Nephron progenitor cell (in vitro differentiated cells): ENCODE measurements around the gene BCL2L13.

Experiments
- DNase-seq: peaks from one replicate; pipeline ENCODE4 v3.0.0; 2021
- H3K27ac Mint-ChIP-seq: 2 replicates; pipeline ENCODE4 v1.8.0; 2021; ENCODE audit warnings: mild to moderate bottlenecking, moderate library complexity, mixed read lengths
- H3K27me3 Mint-ChIP-seq: 2 replicates; pipeline ENCODE4 v1.8.0; 2021; ENCODE audit warnings: mild to moderate bottlenecking, low read depth, mixed read lengths; ENCODE audit not compliant: poor library complexity
- H3K36me3 Mint-ChIP-seq: 2 replicates; pipeline ENCODE4 v1.8.0; 2021; ENCODE audit warnings: low read depth, mixed read lengths
- H3K4me1 Mint-ChIP-seq: 2 replicates; pipeline ENCODE4 v1.8.0; 2021; ENCODE audit warnings: mixed read lengths
- H3K4me3 Mint-ChIP-seq: 2 replicates; pipeline ENCODE4 v1.8.0; 2021; ENCODE audit warnings: mild to moderate bottlenecking, moderate library complexity, mixed read lengths
- H3K9me3 Mint-ChIP-seq: 2 replicates; pipeline ENCODE4 v1.8.0; 2021; ENCODE audit warnings: mild to moderate bottlenecking, moderate library complexity, mixed read lengths
- CTCF ChIP-seq: fragments of 200-600 bp; sonication (generic); IDR thresholded peaks from 2 replicates; pipeline ENCODE4 v1.5.0; 2021; ENCODE audit warnings: antibody characterized with exemption

Gene BCL2L13

GRCh38 chr22:17638432-17639246 lies at the start of gene BCL2L13:
BCL2L13 (plus strand) TSS chr22:17638757; CDS start chr22:17655712, 16,955 bp downstream.
- Mint-ChIP-seq H3K36me3 (peaks cover 24% of the 10 kb centered on the region), H3K4me1 (peaks cover 26% of the 10 kb centered on the region), H3K9me3 (peaks cover 20% of the 10 kb centered on the region), H3K4me3 (peak within 1 kb of the TSS; percentile 95), H3K27me3 (no peaks in the 10 kb centered on the region), H3K27ac (peak within 1 kb of the TSS; percentile 99)
- no peak for TF ChIP-seq CTCF
- DNase-seq, result peak; percentile 85

GRCh38 chr22:17589810-17590375 lies 48.7 kb upstream of the BCL2L13 start:
- Mint-ChIP-seq H3K36me3 (peaks cover 40% of the 10 kb centered on the region), H3K27ac (peak overlapping the region; percentile 90), H3K9me3 (no peaks in the 10 kb centered on the region), H3K4me3 (no peak overlapping the region), H3K27me3 (no peaks in the 10 kb centered on the region), H3K4me1 (peaks cover 5% of the 10 kb centered on the region)
- TF ChIP-seq CTCF, result no peak
- DNase-seq, result no peak

GRCh38 chr22:17590586-17590985 lies 48.0 kb upstream of the BCL2L13 start:
- H3K4me1 Mint-ChIP-seq, result peaks cover 5% of the 10 kb centered on the region
- peaks cover 46% of the 10 kb centered on the region for H3K36me3 Mint-ChIP-seq
- no peaks in the 10 kb centered on the region for H3K27me3 Mint-ChIP-seq
- no peak overlapping the region for H3K4me3 Mint-ChIP-seq
- TF ChIP-seq CTCF, result no peak
- no peak for DNase-seq
- H3K27ac Mint-ChIP-seq, result peak overlapping the region; percentile 90
- H3K9me3 Mint-ChIP-seq, result no peaks in the 10 kb centered on the region

GRCh38 chr22:17592201-17592600 lies 46.4 kb upstream of the BCL2L13 start:
- Mint-ChIP-seq H3K27me3 (no peaks in the 10 kb centered on the region), H3K9me3 (peaks cover 8% of the 10 kb centered on the region), H3K4me1 (peaks cover 9% of the 10 kb centered on the region), H3K36me3 (peaks cover 63% of the 10 kb centered on the region), H3K27ac (peak overlapping the region; percentile 69), H3K4me3 (no peak overlapping the region)
- no peak for TF ChIP-seq CTCF
- no peak for DNase-seq

GRCh38 chr22:17596226-17596625 lies 42.3 kb upstream of the BCL2L13 start:
- Mint-ChIP-seq H3K27me3 (no peaks in the 10 kb centered on the region), H3K4me3 (no peak overlapping the region), H3K27ac (peak overlapping the region; percentile 51), H3K4me1 (peaks cover 5% of the 10 kb centered on the region), H3K9me3 (peaks cover 8% of the 10 kb centered on the region), H3K36me3 (peaks cover 79% of the 10 kb centered on the region)
- TF ChIP-seq CTCF, result no peak
- DNase-seq, result no peak
